HG02885 (cell line): ENCODE results near the gene PRPSAP1.
"Not testable (repeated sequence)": the region's sequence is repeated elsewhere in the genome, so short reads cannot be mapped to it uniquely, and the experiment has no call there.

Source experiments
- ATAC-seq: cut with Tn5 transposase; IDR thresholded peaks from one replicate; pipeline ENCODE4 v1.9.1; 2021; ENCODE audit warnings: mild to moderate bottlenecking; ENCODE audit not compliant: unreplicated experiment, poor library complexity

The PRPSAP1 gene

DNA sequence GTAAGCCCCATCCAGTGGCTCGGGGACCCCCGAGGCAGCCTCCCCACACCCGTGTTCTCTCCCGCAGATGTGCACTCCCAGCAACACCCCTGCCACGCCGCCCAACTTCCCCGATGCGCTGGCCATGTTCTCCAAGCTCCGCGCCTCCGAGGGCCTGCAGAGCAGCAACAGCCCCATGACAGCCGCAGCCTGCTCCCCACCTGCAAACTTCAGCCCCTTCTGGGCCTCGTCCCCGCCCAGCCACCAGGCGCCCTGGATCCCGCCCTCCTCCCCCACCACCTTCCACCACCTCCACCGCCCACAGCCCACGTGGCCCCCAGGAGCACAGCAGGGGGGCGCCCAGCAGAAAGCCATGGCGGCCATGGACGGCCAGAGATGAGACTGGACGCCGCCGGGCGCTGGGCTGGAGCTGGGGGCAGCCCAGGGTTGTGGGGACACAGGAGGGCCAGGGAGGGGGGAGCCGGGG is 83.6 kb downstream of the PRPSAP1 start:
- no peak for ATAC-seq

- ATAC-seq, result no peak
Measured at GRCh38 chr17:76268991-76269981, 84.4 kb downstream of the PRPSAP1 start.

GRCh38 chr17:76268015-76268749 is 85.5 kb downstream of the PRPSAP1 start:
- ATAC-seq, result no peak

GRCh38 chr17:76267581-76268001 is 86.1 kb downstream of the PRPSAP1 start:
- ATAC-seq, result not testable (repeated sequence)

DNA sequence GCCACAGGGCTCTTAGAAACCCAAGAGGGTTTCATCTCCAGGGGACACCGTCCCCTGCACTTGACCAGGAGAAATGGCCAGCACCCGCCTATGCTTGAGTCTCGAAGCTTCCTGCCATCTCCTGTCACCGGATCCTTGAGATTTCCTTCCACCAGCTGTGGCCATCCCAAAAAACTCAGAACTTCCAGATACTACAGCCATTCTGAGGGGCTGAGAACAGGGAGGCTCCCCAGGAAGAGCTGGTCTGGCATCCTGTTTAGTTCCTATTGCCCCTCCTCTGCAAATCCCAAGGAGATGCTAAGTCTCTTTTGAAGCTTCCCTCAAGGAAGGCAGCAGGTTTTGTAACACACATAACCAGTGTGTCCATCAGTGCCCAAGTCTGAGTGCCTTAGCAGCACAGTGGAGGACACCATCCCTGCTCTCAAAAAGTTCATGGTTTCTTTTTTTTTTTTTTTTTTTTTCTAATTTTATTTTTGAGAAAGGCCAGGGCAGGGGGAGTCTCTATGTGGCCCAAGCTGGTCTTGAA is 86.6 kb downstream of the PRPSAP1 start:
- ATAC-seq, result no peak

GRCh38 chr17:76266244-76266938 is 87.3 kb downstream of the PRPSAP1 start:
- ATAC-seq, result no peak

DNA sequence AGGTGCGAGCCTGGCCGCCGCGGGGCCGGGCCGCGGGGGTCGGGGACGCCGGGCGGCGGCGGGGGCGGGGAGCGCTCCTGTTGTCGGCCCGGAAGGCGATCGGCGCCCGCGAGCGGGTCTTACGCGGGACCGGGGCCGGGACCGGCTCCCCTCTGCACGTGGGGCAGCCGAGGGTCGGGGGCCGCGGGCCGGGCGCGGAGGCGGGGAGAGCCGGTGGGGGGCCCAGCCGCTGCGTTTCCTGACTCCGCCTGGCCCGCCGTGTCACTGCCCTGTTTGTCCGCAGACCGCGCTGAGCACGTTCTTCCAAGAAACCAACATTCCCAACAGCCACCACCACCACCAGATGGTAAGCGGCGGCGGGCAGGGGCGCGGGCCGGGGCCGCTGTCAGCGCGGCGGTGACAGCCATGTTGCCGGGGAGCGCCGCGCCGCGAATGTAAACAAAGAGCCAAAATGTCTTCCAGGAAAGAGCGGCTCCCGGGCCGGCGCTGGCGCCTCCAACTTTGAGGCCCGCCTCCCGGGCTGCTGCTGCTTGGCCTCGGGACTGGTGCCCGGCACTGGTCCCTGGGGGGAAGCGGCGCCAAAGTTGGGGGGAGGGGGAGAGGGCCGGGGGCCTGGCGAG is 88.0 kb downstream of the PRPSAP1 start:
- no peak for ATAC-seq

DNA sequence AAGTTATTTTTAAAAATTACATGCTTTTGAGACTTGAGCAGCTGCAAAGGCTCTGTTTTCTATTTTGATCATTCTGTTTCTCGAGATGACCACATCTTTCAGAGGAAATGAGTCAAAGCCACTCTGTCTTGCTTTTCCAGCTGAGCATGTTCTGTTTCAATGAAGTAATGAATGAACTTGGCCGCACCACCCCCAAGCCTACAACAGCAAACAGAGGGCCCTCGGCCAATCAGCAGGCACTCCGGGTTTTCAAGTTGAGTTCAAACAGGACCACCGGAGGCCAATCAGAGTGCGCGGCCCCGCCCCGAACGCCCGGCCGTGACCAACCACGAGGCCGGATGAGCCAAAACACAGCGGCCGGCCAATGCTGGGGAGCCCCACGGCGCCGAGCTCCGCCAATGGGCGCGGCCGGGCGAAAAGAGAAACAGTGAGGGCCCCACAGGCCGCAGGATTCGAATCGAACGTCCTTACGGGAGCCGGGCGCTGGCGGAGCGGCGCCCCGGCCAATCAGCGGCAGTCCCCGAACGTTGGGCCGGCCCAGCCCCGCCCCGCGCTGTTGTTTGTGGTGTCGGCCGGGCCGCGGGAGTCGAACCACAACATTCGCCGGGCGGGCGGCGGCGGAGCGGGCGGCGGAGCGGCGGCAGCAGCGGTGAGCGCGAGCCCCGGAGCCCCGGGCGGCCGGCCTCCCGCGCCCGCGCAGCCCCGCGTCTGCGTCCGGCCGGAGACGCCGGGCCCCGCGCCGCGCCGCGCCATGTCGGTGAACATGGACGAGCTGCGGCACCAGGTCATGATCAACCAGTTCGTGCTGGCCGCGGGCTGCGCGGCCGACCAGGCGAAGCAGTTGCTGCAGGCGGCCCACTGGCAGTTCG is 88.7 kb downstream of the PRPSAP1 start, which contains the start of gene UBALD2:
Gene UBALD2 (plus strand): TSS at position 594 of the 869 bp plus-strand sequence. CDS start 158 bp downstream, at position 752.
- peak; percentile 85 for ATAC-seq

- no peak for ATAC-seq
Measured at GRCh38 chr17:76264425-76264754, 89.3 kb downstream of the PRPSAP1 start.

GRCh38 chr17:76263896-76264295 is 89.8 kb downstream of the PRPSAP1 start:
- ATAC-seq, result no peak

- no peak for ATAC-seq
Measured at GRCh38 chr17:76262732-76263344, 90.9 kb downstream of the PRPSAP1 start.

- ATAC-seq, result no peak
Measured at GRCh38 chr17:76261421-76262215, 92.1 kb downstream of the PRPSAP1 start.

DNA sequence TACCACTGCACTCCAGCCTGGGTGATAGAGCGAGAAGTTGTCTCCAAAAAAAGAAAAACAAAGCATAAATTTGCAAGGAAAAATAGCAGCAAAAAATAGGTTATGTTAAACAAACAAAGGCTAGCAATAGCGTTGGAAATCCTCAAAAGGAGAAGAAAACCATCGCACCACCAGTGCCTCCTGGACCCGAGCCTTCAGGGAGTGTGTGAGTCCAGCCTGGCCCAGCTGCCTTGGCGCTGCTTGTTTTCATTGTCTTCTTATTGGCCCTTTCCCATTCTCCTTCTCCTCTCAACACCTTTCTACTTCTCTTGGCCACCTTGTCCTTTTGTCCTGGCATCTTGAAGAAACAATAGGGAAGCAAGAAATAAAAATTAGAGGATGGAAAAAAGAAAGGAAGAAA is 93.0 kb downstream of the PRPSAP1 start:
- no peak for ATAC-seq

DNA sequence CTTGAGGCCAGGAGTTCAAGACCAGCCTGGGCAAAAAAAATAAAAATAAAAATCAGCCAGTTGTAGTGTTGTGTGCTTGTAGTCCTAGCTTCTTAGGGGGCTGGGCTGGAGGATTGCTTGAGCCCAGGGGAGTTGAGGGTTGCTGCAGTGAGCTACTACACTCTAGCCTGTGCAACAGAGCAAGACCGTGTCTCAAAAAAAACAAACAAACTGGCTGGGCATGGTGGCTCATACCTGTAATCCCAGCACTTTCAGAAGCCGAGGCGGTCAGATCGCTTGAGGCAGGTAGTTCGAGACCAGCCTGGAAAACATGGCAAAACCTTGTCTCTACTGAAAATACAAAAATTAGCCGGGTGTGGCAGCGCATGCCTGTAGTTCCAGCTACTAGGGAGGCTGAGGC is 93.5 kb downstream of the PRPSAP1 start:
- ATAC-seq, result no peak
